HEK293 (cell line): ENCODE data around the gene GBP7.

Source experiments
- CTCF ChIA-PET: fragments of 350-600 bp; formaldehyde crosslinking; extraction: SDS; loops from one replicate; lab custom pipeline; 2021; ENCODE audit warnings: antibody characterized with exemption; lab: Yijun Ruan, JAX
- POLR2A ChIA-PET: fragments of 300-600 bp; formaldehyde crosslinking; extraction: SDS; loops from one replicate; lab custom pipeline; 2020; ENCODE audit warnings: antibody characterized with exemption, inconsistent platforms; lab: Yijun Ruan, JAX
- H3K27ac ChIP-seq: fragments of 200-500 bp; sonication (Bioruptor generic); 2 replicates; pipeline ENCODE4 v1.5.1; 2014; ENCODE audit warnings: low read depth, low read length, control low read depth, inconsistent platforms; ENCODE audit errors: extremely low read depth
- H3K36me3 ChIP-seq, 2 experiments: fragments of 200-500 bp in 1 of 2; sonication (Bioruptor generic) in 1 of 2; 1 replicate in 1 of 2; 2 replicates in 1 of 2; pipeline ENCODE4 v1.5.1; 2014 to 2017; ENCODE audit warnings: inconsistent platforms in 2 of 2, low read length in 2 of 2; ENCODE audit not compliant: control insufficient read depth in 2 of 2, insufficient read depth in 1 of 2
- H3K4me1 ChIP-seq: fragments of 200-500 bp; sonication (Bioruptor generic); 2 replicates; pipeline ENCODE4 v1.5.1; 2014; ENCODE audit warnings: mild to moderate bottlenecking, low read length, inconsistent platforms; ENCODE audit not compliant: control insufficient read depth, insufficient read depth
- H3K4me3 ChIP-seq: 2 replicates; pipeline ENCODE4 v1.5.1; 2011; ENCODE audit warnings: low read depth, mild to moderate bottlenecking, control low read depth, low read length, moderate library complexity
- H3K9me3 ChIP-seq: fragments of 200-500 bp; sonication (Bioruptor generic); 2 replicates; pipeline ENCODE4 v1.5.1; 2014; ENCODE audit warnings: low read depth, low read length, inconsistent platforms; ENCODE audit not compliant: control insufficient read depth, insufficient read depth
- HOXC10 ChIP-seq: sonication (generic); formaldehyde crosslinking; IDR thresholded peaks from 2 replicates; pipeline ENCODE4 v1.8.1; 2023; ENCODE audit warnings: mild to moderate bottlenecking, missing genetic modification reagents
- SALL2 ChIP-seq: fragments of 450-650 bp; formaldehyde crosslinking; IDR thresholded peaks from 2 replicates; pipeline ENCODE4 v1.5.0; 2017; ENCODE audit warnings: missing biosample characterization, mild to moderate bottlenecking, missing genetic modification characterization, borderline replicate concordance
- ZBTB1 ChIP-seq: fragments of 450-650 bp; formaldehyde crosslinking; IDR thresholded peaks from 2 replicates; pipeline ENCODE4 v1.5.1; 2016; ENCODE audit warnings: missing biosample characterization, missing genetic modification characterization
- ZIC2 ChIP-seq: fragments of 450-650 bp; formaldehyde crosslinking; IDR thresholded peaks from 2 replicates; pipeline ENCODE4 v1.5.1; 2016; ENCODE audit warnings: missing biosample characterization, missing genetic modification characterization
- ZNF10 ChIP-seq: fragments of 450-650 bp; formaldehyde crosslinking; IDR thresholded peaks from 2 replicates; pipeline ENCODE4 v1.5.1; 2017; ENCODE audit warnings: missing biosample characterization, missing genetic modification characterization
- ZNF121 ChIP-seq: fragments of 450-650 bp; formaldehyde crosslinking; IDR thresholded peaks from 2 replicates; pipeline ENCODE4 v1.5.1; 2016; ENCODE audit warnings: missing biosample characterization, missing genetic modification characterization
- ZNF169 ChIP-seq: fragments of 450-650 bp; formaldehyde crosslinking; IDR thresholded peaks from 2 replicates; pipeline ENCODE4 v1.5.1; 2016; ENCODE audit warnings: missing biosample characterization, missing genetic modification characterization
- ZNF24 ChIP-seq: fragments of 450-650 bp; formaldehyde crosslinking; IDR thresholded peaks from 2 replicates; pipeline ENCODE4 v1.5.1; 2016; ENCODE audit warnings: missing biosample characterization, missing genetic modification characterization
- ZNF548 ChIP-seq: fragments of 450-650 bp; formaldehyde crosslinking; IDR thresholded peaks from 2 replicates; pipeline ENCODE4 v1.5.1; 2016; ENCODE audit warnings: missing biosample characterization, missing genetic modification characterization
- ZNF561 ChIP-seq: fragments of 450-650 bp; IDR thresholded peaks from 2 replicates; pipeline ENCODE4 v1.5.1; 2018; ENCODE audit warnings: missing biosample characterization, missing genetic modification characterization, borderline replicate concordance
- ZNF626 ChIP-seq: fragments of 450-650 bp; sonication (Bioruptor Pico); formaldehyde crosslinking; IDR thresholded peaks from 2 replicates; pipeline ENCODE4 v1.5.1; 2018; ENCODE audit warnings: missing biosample characterization, missing genetic modification characterization, inconsistent platforms
- ZNF791 ChIP-seq: fragments of 450-650 bp; formaldehyde crosslinking; IDR thresholded peaks from 2 replicates; pipeline ENCODE4 v1.5.1; 2016; ENCODE audit warnings: missing biosample characterization, missing genetic modification characterization
- TF ChIP-seq, protein P1 (sequence below): fragments of 450-650 bp; formaldehyde crosslinking; IDR thresholded peaks from 2 replicates; pipeline ENCODE4 v1.5.1; 2016; ENCODE audit warnings: missing biosample characterization, missing genetic modification characterization, borderline replicate concordance
- TF ChIP-seq, protein P2 (sequence below): fragments of 450-650 bp; formaldehyde crosslinking; IDR thresholded peaks from 2 replicates; pipeline ENCODE4 v1.5.1; 2016; ENCODE audit warnings: missing biosample characterization, missing genetic modification characterization
- TF ChIP-seq, protein P3 (sequence below): fragments of 450-650 bp; formaldehyde crosslinking; IDR thresholded peaks from 2 replicates; pipeline ENCODE4 v1.5.1; 2016; ENCODE audit warnings: missing biosample characterization, missing genetic modification characterization, low read depth

The GBP7 gene

DNA sequence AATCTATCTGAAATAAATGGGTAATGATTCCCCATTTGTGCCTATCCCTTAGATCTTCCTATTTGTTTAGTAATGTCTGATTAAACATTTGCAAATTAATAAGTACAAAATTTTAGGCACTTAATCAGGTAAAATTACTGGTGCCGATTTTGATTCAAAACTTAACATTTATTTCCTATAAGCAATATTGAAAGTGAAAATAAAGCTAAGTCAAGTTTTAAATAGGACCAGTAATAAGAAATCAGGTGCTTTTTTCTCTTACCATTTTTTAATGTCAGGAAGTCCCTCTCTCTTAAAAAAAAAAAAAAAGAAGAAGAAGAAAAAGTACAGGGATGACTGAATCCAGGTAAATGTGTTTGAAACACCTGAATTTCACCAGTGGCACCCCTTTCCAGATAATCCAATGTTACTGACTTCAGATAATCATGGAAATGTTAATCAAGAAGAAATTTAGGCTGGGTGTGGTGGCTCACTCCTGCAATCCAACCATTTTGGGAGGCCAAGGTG is 23.8 kb upstream of the GBP7 start:
- POLR2A ChIA-PET = no interaction called here
- no peak for TF ChIP-seq ZNF626 (tag by site-specific recombination)
- no peak for TF ChIP-seq ZNF169 (tag by site-specific recombination)
- TF ChIP-seq ZNF10 (tag by site-specific recombination) = no peak
- TF ChIP-seq ZNF548 (tag by site-specific recombination) = no peak
- TF ChIP-seq, protein P1, sequence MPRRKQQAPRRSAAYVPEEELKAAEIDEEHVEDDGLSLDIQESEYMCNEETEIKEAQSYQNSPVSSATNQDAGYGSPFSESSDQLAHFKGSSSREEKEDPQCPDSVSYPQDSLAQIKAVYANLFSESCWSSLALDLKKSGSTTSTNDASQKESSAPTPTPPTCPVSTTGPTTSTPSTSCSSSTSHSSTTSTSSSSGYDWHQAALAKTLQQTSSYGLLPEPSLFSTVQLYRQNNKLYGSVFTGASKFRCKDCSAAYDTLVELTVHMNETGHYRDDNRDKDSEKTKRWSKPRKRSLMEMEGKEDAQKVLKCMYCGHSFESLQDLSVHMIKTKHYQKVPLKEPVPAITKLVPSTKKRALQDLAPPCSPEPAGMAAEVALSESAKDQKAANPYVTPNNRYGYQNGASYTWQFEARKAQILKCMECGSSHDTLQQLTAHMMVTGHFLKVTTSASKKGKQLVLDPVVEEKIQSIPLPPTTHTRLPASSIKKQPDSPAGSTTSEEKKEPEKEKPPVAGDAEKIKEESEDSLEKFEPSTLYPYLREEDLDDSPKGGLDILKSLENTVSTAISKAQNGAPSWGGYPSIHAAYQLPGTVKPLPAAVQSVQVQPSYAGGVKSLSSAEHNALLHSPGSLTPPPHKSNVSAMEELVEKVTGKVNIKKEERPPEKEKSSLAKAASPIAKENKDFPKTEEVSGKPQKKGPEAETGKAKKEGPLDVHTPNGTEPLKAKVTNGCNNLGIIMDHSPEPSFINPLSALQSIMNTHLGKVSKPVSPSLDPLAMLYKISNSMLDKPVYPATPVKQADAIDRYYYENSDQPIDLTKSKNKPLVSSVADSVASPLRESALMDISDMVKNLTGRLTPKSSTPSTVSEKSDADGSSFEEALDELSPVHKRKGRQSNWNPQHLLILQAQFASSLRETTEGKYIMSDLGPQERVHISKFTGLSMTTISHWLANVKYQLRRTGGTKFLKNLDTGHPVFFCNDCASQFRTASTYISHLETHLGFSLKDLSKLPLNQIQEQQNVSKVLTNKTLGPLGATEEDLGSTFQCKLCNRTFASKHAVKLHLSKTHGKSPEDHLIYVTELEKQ (tag by site-specific recombination) = no peak
- TF ChIP-seq, protein P2, sequence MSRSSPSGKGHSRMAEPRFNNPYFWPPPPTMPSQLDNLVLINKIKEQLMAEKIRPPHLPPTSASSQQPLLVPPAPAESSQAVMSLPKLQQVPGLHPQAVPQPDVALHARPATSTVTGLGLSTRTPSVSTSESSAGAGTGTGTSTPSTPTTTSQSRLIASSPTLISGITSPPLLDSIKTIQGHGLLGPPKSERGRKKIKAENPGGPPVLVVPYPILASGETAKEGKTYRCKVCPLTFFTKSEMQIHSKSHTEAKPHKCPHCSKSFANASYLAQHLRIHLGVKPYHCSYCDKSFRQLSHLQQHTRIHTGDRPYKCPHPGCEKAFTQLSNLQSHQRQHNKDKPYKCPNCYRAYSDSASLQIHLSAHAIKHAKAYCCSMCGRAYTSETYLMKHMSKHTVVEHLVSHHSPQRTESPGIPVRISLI (tag by site-specific recombination) = no peak
- TF ChIP-seq ZBTB1 (tag by site-specific recombination) = no peak
- no peak for TF ChIP-seq ZNF561 (tag by site-specific recombination)
- no peak for TF ChIP-seq ZIC2 (tag by site-specific recombination)
- no peak for TF ChIP-seq ZNF121
- no peak for TF ChIP-seq ZNF24 (tag by site-specific recombination)
- no peak for TF ChIP-seq HOXC10 (CRISPR knock-in tag)
- no peak overlapping the region for H3K27ac ChIP-seq
- no peaks in the 10 kb centered on the region for H3K4me1 ChIP-seq
- H3K9me3 ChIP-seq = no peaks in the 10 kb centered on the region
- CTCF ChIA-PET = no interaction called here
- no peaks in the 10 kb centered on the region for H3K36me3 ChIP-seq
- no peak overlapping the region for H3K4me3 ChIP-seq

DNA sequence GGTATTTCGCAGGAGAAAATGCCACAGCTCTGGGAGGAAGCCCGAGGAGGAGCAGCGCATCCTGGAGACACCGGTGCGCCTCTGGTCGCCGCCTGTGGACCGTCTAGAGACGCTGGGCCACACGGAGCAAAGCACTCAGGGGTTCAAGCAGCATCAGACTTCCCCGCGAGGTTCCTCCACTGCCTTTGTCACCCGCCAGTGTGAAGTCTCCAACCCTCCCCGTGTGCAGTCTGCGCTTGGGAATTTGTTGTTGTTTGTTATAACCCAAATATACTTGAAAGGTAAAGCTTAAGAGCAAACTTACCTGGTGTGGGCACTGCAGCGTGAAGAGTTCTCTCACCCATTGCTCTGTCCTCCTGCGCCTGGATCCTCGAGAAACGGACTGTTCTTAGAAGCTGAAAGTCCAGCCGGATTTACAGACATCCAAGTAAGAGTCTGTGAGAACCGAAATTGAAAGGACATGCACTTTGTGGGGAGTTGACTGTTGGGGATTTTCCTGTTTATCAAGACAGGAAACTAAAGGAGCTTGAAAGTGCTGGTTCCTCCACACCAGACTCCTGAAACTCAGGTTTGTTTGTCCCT is 22.8 kb upstream of the GBP7 start, which contains the start of gene GBP4:
Gene GBP4 (minus strand): TSS at position 452 of the 582 bp plus-strand sequence. CDS start 108 bp downstream, at position 344.
- TF ChIP-seq SALL2 (tag by site-specific recombination) = no peak
- TF ChIP-seq, protein P3, sequence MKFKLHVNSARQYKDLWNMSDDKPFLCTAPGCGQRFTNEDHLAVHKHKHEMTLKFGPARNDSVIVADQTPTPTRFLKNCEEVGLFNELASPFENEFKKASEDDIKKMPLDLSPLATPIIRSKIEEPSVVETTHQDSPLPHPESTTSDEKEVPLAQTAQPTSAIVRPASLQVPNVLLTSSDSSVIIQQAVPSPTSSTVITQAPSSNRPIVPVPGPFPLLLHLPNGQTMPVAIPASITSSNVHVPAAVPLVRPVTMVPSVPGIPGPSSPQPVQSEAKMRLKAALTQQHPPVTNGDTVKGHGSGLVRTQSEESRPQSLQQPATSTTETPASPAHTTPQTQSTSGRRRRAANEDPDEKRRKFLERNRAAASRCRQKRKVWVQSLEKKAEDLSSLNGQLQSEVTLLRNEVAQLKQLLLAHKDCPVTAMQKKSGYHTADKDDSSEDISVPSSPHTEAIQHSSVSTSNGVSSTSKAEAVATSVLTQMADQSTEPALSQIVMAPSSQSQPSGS (tag by site-specific recombination) = no peak
- Histone ChIP-seq H3K36me3 (no peaks in the 10 kb centered on the region), H3K9me3 (no peaks in the 10 kb centered on the region), H3K4me3 (no peak within 1 kb of the TSS), H3K27ac (no peak within 1 kb of the TSS), H3K4me1 (no peaks in the 10 kb centered on the region)
- POLR2A ChIA-PET = no interaction called here
- CTCF ChIA-PET = no interaction called here

DNA sequence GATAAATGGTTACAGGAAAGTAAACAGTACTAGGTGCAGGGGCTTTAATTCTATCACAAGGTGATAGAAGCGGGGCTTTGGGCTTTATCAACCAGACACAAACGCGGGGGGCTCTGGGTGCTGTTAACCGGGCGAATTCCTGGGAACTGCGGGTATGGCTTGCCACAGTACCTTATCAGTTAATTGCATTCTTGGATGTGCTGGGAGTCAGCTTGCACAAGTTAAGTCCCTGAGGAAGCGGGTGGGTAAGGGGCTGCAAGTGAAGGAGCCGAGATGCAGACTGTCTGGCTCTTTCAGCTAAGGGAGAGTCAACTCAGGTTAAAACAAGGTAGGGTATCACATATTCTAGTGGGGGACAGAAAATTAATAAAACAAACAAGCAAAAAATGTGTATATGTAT is 22.3 kb upstream of the GBP7 start:
- H3K36me3 ChIP-seq = no peaks in the 10 kb centered on the region
- no peak overlapping the region for H3K4me3 ChIP-seq
- no peak for TF ChIP-seq ZNF791 (tag by site-specific recombination)
- POLR2A ChIA-PET = no interaction called here
- no peaks in the 10 kb centered on the region for H3K9me3 ChIP-seq
- no peaks in the 10 kb centered on the region for H3K4me1 ChIP-seq
- no peak overlapping the region for H3K27ac ChIP-seq
- CTCF ChIA-PET = interaction anchor here (0.7 kb wide), 1 partner anchor 249 kb away, joined by 3 read pairs; no protein-coding TSS in a partner anchor
